Stomach (tissue), 4 donors: ENCODE measurements around the gene GCNT3.

ENCODE experiments used
- EP300 ChIP-seq: sonication (generic); formaldehyde crosslinking; IDR thresholded peaks from one replicate; pipeline ENCODE4 v1.6.1; 2017; ENCODE audit warnings: antibody characterized with exemption
- POLR2A ChIP-seq, 4 donors: fragments of 450-650 bp; IDR thresholded peaks; one replicate each; pipeline ENCODE4 v1.6.1; 2016; ENCODE audit warnings: antibody characterized with exemption in 4 of 4, control low read depth in 2 of 4, mild to moderate bottlenecking in 1 of 4, moderate library complexity in 1 of 4
- TF ChIP-seq, protein P1 (sequence below), 7 experiments: fragments of 450-650 bp in 4 of 7; fragments of 200-600 bp in 3 of 7; sonication (generic) in 3 of 7; IDR thresholded peaks; one replicate each; pipeline ENCODE4 v1.5.1; 2016 to 2019; ENCODE audit warnings: antibody characterized with exemption in 7 of 7, control low read depth in 2 of 7, mild to moderate bottlenecking in 1 of 7

GRCh38 chr15:59571606-59572005 is 40.0 kb upstream of the GCNT3 start:
- TF ChIP-seq, protein P1, sequence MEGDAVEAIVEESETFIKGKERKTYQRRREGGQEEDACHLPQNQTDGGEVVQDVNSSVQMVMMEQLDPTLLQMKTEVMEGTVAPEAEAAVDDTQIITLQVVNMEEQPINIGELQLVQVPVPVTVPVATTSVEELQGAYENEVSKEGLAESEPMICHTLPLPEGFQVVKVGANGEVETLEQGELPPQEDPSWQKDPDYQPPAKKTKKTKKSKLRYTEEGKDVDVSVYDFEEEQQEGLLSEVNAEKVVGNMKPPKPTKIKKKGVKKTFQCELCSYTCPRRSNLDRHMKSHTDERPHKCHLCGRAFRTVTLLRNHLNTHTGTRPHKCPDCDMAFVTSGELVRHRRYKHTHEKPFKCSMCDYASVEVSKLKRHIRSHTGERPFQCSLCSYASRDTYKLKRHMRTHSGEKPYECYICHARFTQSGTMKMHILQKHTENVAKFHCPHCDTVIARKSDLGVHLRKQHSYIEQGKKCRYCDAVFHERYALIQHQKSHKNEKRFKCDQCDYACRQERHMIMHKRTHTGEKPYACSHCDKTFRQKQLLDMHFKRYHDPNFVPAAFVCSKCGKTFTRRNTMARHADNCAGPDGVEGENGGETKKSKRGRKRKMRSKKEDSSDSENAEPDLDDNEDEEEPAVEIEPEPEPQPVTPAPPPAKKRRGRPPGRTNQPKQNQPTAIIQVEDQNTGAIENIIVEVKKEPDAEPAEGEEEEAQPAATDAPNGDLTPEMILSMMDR (IDR thresholded peaks at IDR 0.05) = no peak
- no peak for TF ChIP-seq EP300
- no peak for TF ChIP-seq POLR2A (IDR thresholded peaks at IDR 0.05)
